Activated B cell treated with CpG ODN at 0.5 μM for 24 hours (primary cell): ENCODE measurements around the gene GUCA2B. TPM values are rescaled to one million over a fixed set of nuclear protein-coding genes. Genes with fewer than 3 reads are reported as not detected.

Experiments
- ATAC-seq: fragments of 200-7000 bp; cut with Tn5 transposase; one replicate; pipeline ENCODE4 v1.10.0; 2021; ENCODE audit warnings: low read depth, mild to moderate bottlenecking, moderate library complexity
- CTCF ChIA-PET: fragments of 350-600 bp; sonication (Branson Sonifier 250); formaldehyde crosslinking; loops from one replicate; lab custom pipeline; 2021; ENCODE audit warnings: antibody characterized with exemption; lab: Charles Lee
- POLR2A ChIA-PET: fragments of 350-600 bp; sonication (Branson Sonifier 250); formaldehyde crosslinking; loops from one replicate; lab custom pipeline; 2021; ENCODE audit warnings: antibody characterized with exemption; lab: Charles Lee
- DNase-seq: peaks from one replicate; pipeline ENCODE4 v3.0.0; 2022
- H3K27ac Mint-ChIP-seq: one replicate; pipeline ENCODE4 v1.8.0; 2020; ENCODE audit warnings: mixed read lengths
- H3K27me3 Mint-ChIP-seq: one replicate; pipeline ENCODE4 v1.8.0; 2021; ENCODE audit warnings: mixed read lengths
- H3K36me3 Mint-ChIP-seq: one replicate; pipeline ENCODE4 v1.8.0; 2021; ENCODE audit warnings: low read depth, mixed read lengths
- H3K4me1 Mint-ChIP-seq: one replicate; pipeline ENCODE4 v1.8.0; 2021; ENCODE audit warnings: mixed read lengths
- H3K4me3 Mint-ChIP-seq: one replicate; pipeline ENCODE4 v1.8.0; 2020; ENCODE audit warnings: mild to moderate bottlenecking, mixed read lengths
- H3K9me3 Mint-ChIP-seq: one replicate; pipeline ENCODE4 v1.8.0; 2020; ENCODE audit warnings: mixed read lengths
- CTCF ChIP-seq: fragments of 200-600 bp; IDR thresholded peaks from one replicate; pipeline ENCODE4 v1.8.0; 2022; ENCODE audit warnings: antibody characterized with exemption, mild to moderate bottlenecking
- intact Hi-C: fragments of 100-400 bp; cut with micrococcal nuclease; formaldehyde crosslinking; loops from one replicate; pipeline ENCODE4 v1.15.1; 2024
- total RNA-seq: library from RNA; stranded (reverse); gene quantifications from 2 replicates; pipeline ENCODE4 v1.2.3, GENCODE V29; 2022

The GUCA2B gene
- total RNA-seq, result not detected in 2 replicates

- peaks cover 16% of the 10 kb centered on the region for H3K27me3 Mint-ChIP-seq
- ChIA-PET CTCF (no interaction called here), POLR2A (interaction anchor here (0.6 kb wide), 1 partner anchor 1560 kb away, joined by 3 read pairs; no protein-coding TSS in a partner anchor)
- H3K27ac Mint-ChIP-seq, result no peak within 1 kb of the TSS
- no peaks in the 10 kb centered on the region for H3K9me3 Mint-ChIP-seq
- H3K36me3 Mint-ChIP-seq, result no peaks in the 10 kb centered on the region
- DNase-seq (no peak), ATAC-seq (no peak)
- H3K4me1 Mint-ChIP-seq, result no peaks in the 10 kb centered on the region
- no peak for TF ChIP-seq CTCF
- intact Hi-C loops, result no loop called here
- no peak within 1 kb of the TSS for H3K4me3 Mint-ChIP-seq
Observed at GRCh38 chr1:42152907-42153600, at the start of gene GUCA2B. Gene GUCA2B, plus strand, starts transcription at chr1:42153410. Its CDS starts 41 bp downstream, at chr1:42153451.

- Mint-ChIP-seq H3K27me3 (peaks cover 13% of the 10 kb centered on the region), H3K9me3 (peaks cover 7% of the 10 kb centered on the region), H3K27ac (no peak overlapping the region), H3K4me1 (no peaks in the 10 kb centered on the region), H3K36me3 (no peaks in the 10 kb centered on the region), H3K4me3 (no peak overlapping the region)
- DNase-seq (no peak), ATAC-seq (no peak)
- POLR2A ChIA-PET, result no interaction called here
- intact Hi-C loops, result no loop called here
- TF ChIP-seq CTCF, result no peak
- CTCF ChIA-PET, result no interaction called here
Observed at GRCh38 chr1:42105025-42105424, 48.2 kb upstream of the GUCA2B start.

GRCh38 chr1:42108309-42108708 lies 44.9 kb upstream of the GUCA2B start:
- ChIA-PET CTCF (no interaction called here), POLR2A (no interaction called here)
- intact Hi-C loops, result no loop called here
- no peak overlapping the region for H3K4me3 Mint-ChIP-seq
- peaks cover 11% of the 10 kb centered on the region for H3K27me3 Mint-ChIP-seq
- no peaks in the 10 kb centered on the region for H3K4me1 Mint-ChIP-seq
- no peak for TF ChIP-seq CTCF
- no peak for ATAC-seq
- DNase-seq, result no peak
- no peaks in the 10 kb centered on the region for H3K9me3 Mint-ChIP-seq
- no peaks in the 10 kb centered on the region for H3K36me3 Mint-ChIP-seq
- no peak overlapping the region for H3K27ac Mint-ChIP-seq

GRCh38 chr1:42109600-42109999 lies 43.6 kb upstream of the GUCA2B start:
- DNase-seq (no peak), ATAC-seq (no peak)
- Mint-ChIP-seq H3K9me3 (no peaks in the 10 kb centered on the region), H3K4me3 (no peak overlapping the region), H3K27me3 (peaks cover 11% of the 10 kb centered on the region), H3K36me3 (no peaks in the 10 kb centered on the region), H3K27ac (no peak overlapping the region), H3K4me1 (no peaks in the 10 kb centered on the region)
- intact Hi-C loops, result no loop called here
- ChIA-PET CTCF (no interaction called here), POLR2A (no interaction called here)
- no peak for TF ChIP-seq CTCF

- peaks cover 14% of the 10 kb centered on the region for H3K27me3 Mint-ChIP-seq
- ATAC-seq (no peak), DNase-seq (no peak)
- no peak overlapping the region for H3K27ac Mint-ChIP-seq
- no peak overlapping the region for H3K4me3 Mint-ChIP-seq
- intact Hi-C loops, result no loop called here
- H3K36me3 Mint-ChIP-seq, result no peaks in the 10 kb centered on the region
- CTCF ChIA-PET, result interaction anchor here (1.5 kb wide), 1 partner anchor 59 kb away, joined by 3 read pairs; no protein-coding TSS in a partner anchor
- no peaks in the 10 kb centered on the region for H3K4me1 Mint-ChIP-seq
- no peak for TF ChIP-seq CTCF
- no peaks in the 10 kb centered on the region for H3K9me3 Mint-ChIP-seq
- POLR2A ChIA-PET, result no interaction called here
Observed at GRCh38 chr1:42114229-42114628, 39.0 kb upstream of the GUCA2B start.
